ENCODE data around the gene CTDNEP1.

DNA sequence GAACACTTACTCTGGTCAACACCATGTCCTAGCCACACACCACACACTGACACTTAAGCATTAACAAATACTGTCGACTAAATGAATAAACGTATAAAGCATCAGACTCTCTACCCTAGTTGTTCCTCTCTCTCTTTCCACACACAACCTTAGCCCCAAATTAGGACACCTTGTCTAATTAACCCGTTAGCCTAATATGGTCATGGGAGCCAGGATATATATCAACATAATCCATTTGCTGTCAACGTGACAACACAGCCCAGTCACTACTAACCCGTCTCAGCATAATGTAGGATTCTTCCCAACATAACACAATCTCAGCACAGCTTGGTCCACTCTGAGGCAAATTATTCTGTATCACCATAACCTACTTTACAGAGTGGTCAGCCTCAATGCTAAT, 19.4 kb downstream of the CTDNEP1 start:
- TF ChIP-seq, protein P1, sequence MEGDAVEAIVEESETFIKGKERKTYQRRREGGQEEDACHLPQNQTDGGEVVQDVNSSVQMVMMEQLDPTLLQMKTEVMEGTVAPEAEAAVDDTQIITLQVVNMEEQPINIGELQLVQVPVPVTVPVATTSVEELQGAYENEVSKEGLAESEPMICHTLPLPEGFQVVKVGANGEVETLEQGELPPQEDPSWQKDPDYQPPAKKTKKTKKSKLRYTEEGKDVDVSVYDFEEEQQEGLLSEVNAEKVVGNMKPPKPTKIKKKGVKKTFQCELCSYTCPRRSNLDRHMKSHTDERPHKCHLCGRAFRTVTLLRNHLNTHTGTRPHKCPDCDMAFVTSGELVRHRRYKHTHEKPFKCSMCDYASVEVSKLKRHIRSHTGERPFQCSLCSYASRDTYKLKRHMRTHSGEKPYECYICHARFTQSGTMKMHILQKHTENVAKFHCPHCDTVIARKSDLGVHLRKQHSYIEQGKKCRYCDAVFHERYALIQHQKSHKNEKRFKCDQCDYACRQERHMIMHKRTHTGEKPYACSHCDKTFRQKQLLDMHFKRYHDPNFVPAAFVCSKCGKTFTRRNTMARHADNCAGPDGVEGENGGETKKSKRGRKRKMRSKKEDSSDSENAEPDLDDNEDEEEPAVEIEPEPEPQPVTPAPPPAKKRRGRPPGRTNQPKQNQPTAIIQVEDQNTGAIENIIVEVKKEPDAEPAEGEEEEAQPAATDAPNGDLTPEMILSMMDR (conservative IDR thresholded peaks at IDR 0.05; ENCODE audit: low read length): no peak
- TF ChIP-seq EZH2phosphoT487 (IDR thresholded peaks at IDR 0.05; ENCODE audit: borderline replicate concordance): no peak

Measured in Loucy (cell line).